HL-60 (cell line): ENCODE results near the gene TIGD1.

ENCODE experiments used
- DNase-seq, 2 experiments: peaks; one replicate each; pipeline ENCODE4 v3.0.0-alpha.2; 2010 to 2020; ENCODE audit warnings: low read depth in 1 of 2, low spot score in 1 of 2
- H3K27ac ChIP-seq: fragments of 250-450 bp; sonication (Bioruptor Pico); replicated peaks from 2 replicates; pipeline ENCODE4 v1.5.1; 2020; ENCODE audit warnings: mild to moderate bottlenecking, moderate library complexity
- H3K27me3 ChIP-seq: fragments of 250-450 bp; sonication (Bioruptor Pico); 2 replicates; pipeline ENCODE4 v1.5.1; 2021; ENCODE audit warnings: mild to moderate bottlenecking, moderate library complexity; ENCODE audit not compliant: insufficient read depth, poor library complexity, severe bottlenecking
- H3K4me3 ChIP-seq: replicated peaks from 2 replicates; pipeline ENCODE4 v1.5.1; 2011; ENCODE audit warnings: mild to moderate bottlenecking, control low read depth, low read length; ENCODE audit not compliant: insufficient read depth
- GABPA ChIP-seq: IDR thresholded peaks from 2 replicates; pipeline ENCODE4 v1.6.1; 2012; ENCODE audit warnings: low read depth
- POLR2AphosphoS5 ChIP-seq: IDR thresholded peaks from 2 replicates; pipeline ENCODE4 v1.6.1; 2012; ENCODE audit warnings: low read depth
- SPI1 ChIP-seq: IDR thresholded peaks from 2 replicates; pipeline ENCODE4 v1.6.1; 2012; ENCODE audit warnings: low read depth, mild to moderate bottlenecking, borderline replicate concordance
- TF ChIP-seq, protein P1 (sequence below): IDR thresholded peaks from 2 replicates; pipeline ENCODE4 v1.6.1; 2012; ENCODE audit warnings: low read depth; ENCODE audit not compliant: insufficient replicate concordance
- TF ChIP-seq, protein P2 (sequence below): IDR thresholded peaks from one replicate; pipeline ENCODE4 v1.5.1; 2011; ENCODE audit warnings: low read length, control low read depth, inconsistent platforms; ENCODE audit not compliant: insufficient read depth

Gene TIGD1

DNA sequence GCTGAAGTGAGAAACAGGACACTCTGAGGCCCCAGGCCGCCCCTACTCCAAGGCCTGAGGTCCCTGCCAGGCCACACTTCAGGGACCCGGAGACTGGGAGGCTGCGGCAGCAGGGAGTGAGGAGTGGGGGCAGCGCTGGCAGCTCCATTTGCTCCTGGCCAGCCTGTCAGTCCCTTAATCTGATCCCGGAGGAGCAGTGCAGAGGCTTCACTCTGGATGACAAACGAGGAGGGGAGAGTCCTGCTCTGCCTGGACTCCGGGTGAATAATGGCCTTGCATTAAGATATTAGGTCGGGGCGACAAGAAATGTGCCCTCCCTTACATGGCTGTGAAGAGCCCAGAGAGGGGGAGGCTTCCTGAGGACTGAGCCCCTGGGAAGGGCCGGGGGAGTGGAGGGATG lies 44.5 kb downstream of the TIGD1 start:
- DNase-seq = no peak
- H3K27me3 ChIP-seq = peaks cover 36% of the 10 kb centered on the region
- H3K27ac ChIP-seq = no peak overlapping the region
- no peak overlapping the region for H3K4me3 ChIP-seq
- TF ChIP-seq GABPA (no peak), SPI1 (no peak), POLR2AphosphoS5 (no peak)
- TF ChIP-seq, protein P1, sequence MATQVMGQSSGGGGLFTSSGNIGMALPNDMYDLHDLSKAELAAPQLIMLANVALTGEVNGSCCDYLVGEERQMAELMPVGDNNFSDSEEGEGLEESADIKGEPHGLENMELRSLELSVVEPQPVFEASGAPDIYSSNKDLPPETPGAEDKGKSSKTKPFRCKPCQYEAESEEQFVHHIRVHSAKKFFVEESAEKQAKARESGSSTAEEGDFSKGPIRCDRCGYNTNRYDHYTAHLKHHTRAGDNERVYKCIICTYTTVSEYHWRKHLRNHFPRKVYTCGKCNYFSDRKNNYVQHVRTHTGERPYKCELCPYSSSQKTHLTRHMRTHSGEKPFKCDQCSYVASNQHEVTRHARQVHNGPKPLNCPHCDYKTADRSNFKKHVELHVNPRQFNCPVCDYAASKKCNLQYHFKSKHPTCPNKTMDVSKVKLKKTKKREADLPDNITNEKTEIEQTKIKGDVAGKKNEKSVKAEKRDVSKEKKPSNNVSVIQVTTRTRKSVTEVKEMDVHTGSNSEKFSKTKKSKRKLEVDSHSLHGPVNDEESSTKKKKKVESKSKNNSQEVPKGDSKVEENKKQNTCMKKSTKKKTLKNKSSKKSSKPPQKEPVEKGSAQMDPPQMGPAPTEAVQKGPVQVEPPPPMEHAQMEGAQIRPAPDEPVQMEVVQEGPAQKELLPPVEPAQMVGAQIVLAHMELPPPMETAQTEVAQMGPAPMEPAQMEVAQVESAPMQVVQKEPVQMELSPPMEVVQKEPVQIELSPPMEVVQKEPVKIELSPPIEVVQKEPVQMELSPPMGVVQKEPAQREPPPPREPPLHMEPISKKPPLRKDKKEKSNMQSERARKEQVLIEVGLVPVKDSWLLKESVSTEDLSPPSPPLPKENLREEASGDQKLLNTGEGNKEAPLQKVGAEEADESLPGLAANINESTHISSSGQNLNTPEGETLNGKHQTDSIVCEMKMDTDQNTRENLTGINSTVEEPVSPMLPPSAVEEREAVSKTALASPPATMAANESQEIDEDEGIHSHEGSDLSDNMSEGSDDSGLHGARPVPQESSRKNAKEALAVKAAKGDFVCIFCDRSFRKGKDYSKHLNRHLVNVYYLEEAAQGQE = no peak
- TF ChIP-seq, protein P2, sequence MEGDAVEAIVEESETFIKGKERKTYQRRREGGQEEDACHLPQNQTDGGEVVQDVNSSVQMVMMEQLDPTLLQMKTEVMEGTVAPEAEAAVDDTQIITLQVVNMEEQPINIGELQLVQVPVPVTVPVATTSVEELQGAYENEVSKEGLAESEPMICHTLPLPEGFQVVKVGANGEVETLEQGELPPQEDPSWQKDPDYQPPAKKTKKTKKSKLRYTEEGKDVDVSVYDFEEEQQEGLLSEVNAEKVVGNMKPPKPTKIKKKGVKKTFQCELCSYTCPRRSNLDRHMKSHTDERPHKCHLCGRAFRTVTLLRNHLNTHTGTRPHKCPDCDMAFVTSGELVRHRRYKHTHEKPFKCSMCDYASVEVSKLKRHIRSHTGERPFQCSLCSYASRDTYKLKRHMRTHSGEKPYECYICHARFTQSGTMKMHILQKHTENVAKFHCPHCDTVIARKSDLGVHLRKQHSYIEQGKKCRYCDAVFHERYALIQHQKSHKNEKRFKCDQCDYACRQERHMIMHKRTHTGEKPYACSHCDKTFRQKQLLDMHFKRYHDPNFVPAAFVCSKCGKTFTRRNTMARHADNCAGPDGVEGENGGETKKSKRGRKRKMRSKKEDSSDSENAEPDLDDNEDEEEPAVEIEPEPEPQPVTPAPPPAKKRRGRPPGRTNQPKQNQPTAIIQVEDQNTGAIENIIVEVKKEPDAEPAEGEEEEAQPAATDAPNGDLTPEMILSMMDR = no peak

DNA sequence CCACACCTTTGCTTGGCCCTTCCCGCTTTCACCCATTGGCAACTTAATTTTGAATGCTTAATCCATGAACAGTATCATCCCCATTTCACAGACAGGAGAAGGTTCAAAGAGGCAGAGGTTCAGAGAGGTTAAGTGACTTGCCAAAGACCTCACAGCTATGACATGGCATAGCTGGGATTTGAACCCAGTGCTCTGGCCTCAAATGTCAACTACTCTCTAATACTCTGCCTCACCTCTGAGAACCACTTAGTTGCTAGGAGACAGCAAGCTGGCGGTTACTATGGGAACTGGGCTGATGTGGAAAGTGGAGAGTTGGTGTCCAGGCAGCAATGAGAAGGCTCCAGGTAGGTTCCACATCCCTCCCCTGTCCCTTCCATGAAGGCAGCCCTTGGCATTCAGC lies 45.9 kb downstream of the TIGD1 start:
- Histone ChIP-seq H3K4me3 (no peak overlapping the region), H3K27ac (no peak overlapping the region), H3K27me3 (peaks cover 40% of the 10 kb centered on the region)
- TF ChIP-seq GABPA (no peak), POLR2AphosphoS5 (no peak), SPI1 (no peak)
- TF ChIP-seq, protein P2 = no peak
- TF ChIP-seq, protein P1 = no peak
- DNase-seq = no peak

DNA sequence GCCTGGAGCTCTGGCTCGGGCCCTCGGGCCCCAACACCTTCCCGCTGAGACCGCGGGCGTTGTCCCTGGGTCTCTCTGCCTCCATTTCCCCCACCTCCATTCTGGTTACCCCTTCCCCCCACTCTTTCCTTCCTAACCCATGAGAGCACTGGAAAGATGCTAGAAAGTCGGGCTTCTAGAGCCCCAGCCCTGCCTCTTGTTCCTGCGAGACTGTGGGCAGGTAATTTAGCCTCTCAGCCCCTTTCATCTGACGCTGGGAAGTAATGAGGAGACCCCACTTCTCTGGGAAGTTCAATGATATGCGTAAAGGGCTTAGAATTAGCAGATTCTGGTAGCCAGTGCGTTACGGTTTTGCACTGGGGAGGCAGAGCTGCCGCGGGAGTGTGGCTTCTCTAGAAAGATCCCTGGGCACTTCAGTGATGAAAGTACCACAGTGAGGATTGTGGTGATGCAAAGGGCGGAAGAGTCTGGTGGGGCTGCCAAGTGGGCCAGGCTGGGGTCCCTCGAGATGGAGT lies 46.5 kb downstream of the TIGD1 start:
- TF ChIP-seq GABPA = no peak
- TF ChIP-seq POLR2AphosphoS5 = no peak
- TF ChIP-seq, protein P1 = no peak
- TF ChIP-seq, protein P2 = no peak
- TF ChIP-seq SPI1 = no peak
- Histone ChIP-seq H3K4me3 (no peak overlapping the region), H3K27me3 (peaks cover 43% of the 10 kb centered on the region), H3K27ac (no peak overlapping the region)
- no peak for DNase-seq
